Anterior cingulate cortex (tissue), 58 donors: ENCODE measurements around the gene CYSRT1.

ENCODE experiments used
- DNase-seq, 58 donors: peaks; one replicate each; lab custom pipeline; 2025; lab: John Stamatoyannopoulos, UW

Gene CYSRT1

DNA sequence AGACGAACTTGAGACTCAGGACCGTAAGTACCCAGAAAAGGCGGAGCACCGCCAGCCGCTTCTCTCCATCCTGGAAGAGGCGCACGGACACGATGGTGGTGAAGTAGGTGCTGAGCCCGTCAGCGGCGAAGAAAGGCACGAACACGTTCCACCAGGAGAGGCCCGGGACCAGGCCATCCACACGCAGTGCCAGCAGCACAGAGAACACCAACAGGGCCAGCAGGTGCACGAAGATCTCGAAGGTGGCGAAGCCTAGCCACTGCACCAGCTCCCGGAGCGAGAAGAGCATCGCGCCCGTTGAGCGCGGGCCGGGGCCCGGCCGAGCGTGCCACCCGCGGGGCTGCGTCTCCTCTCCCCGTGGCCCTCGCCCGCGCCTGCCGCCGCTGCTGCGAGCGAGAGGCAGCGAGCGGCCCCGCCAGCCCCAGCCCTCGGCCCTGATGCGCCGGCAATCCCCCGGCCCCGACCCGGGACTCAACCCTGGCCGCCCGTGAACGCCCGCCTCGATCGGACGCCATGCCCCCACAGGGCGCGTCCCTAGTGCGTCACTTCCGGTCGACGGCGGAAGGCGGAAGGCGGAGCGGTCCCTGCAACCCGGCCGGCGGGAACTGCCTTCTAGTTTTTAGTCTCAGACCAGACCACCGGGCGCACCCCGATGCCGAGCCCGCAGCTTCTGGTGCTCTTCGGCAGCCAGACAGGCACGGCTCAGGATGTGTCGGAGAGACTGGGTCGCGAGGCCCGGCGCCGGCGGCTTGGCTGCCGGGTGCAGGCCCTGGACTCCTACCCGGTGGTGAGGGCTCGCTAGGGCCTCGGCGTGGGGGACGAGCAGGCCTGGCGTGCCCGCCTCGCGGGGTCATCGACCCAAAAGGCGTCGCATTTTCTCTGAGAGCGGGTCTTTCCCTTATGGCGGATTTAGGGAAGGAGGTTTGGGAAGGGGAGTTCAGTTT lies 19.6 kb upstream of the CYSRT1 start, which contains the start of the genes NDOR1 and TMEM203:
TSS of gene NDOR1 (plus strand) at position 575 of the 944 bp plus-strand sequence. CDS start at position 653, 78 bp downstream.
TSS of gene TMEM203 (minus strand) at position 523 of the 944 bp plus-strand sequence. CDS start at position 289, 234 bp downstream.
- peak in 57 of 58 donors; percentile 63 to 97 (median 86) for DNase-seq

GRCh38 chr9:137206602-137207001 lies 18.4 kb upstream of the CYSRT1 start:
- no peak for DNase-seq

DNA sequence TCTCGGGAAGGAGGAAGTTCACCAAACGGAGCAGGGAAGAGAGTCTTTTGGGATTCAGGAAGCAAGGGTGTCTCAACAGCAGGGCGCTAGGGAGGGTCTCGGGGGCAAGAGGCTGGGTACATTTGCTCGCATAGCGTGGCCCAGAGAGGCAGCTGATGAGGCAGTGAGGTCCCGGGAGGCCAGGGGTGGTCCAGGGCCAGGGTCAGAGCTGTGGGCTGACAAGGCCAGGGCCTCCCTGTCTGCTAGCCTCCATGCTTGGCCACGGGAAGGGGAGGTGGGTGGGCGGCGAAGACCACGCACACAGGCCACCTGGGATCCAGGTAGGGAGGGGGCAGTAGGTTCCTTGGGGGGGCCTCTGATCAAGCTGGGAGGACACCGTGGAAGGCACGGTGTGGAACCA lies 13.4 kb upstream of the CYSRT1 start:
- DNase-seq: no peak

GRCh38 chr9:137212520-137212919 lies 12.5 kb upstream of the CYSRT1 start:
- DNase-seq: no peak

DNA sequence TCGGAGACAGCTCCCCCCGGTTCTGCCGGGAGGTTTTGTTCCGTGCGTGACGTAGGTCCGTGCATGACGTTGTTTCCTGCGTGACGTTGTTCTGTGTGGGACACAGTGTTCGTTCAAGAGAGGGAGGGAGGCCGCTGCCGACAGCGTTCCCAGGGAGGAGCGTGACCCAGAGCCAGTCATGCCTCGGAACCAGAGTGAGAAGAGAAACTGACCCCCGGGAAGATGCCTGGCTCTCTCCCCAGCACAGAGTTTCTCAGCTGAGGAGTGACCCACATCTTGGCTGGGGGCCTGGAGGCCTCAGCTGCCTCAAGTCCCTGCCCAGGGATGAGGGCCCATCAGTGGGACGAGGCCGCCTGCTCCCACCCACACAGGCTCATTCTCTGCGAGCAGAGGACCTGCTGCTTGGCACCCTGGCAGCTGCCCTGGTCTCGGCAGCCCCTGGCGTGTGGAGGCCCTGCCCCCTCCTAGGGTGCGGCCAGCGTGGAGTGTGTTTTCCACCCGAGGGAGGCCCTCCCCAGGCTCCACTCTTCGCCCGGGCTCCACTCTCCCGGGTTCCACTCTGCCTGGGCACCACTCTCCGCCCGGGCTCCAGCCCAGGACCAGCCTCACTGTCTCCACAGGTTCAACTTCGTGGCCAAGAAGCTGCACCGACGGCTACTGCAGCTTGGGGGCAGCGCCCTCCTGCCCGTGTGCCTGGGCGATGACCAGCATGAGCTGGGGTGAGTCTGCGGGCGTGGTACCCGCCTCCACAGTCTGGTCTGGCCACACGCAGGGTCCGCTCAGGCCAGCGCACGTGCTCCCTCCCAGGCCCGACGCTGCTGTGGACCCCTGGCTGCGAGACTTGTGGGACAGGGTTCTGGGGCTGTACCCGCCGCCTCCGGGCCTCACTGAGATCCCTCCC lies 11.6 kb upstream of the CYSRT1 start:
- DNase-seq: peak in 10 of 58 donors; percentile 31 to 65 (median 50)

- no peak for DNase-seq
These were observed 10.4 kb upstream of the CYSRT1 start for GRCh38 chr9:137214620-137215019.

DNA sequence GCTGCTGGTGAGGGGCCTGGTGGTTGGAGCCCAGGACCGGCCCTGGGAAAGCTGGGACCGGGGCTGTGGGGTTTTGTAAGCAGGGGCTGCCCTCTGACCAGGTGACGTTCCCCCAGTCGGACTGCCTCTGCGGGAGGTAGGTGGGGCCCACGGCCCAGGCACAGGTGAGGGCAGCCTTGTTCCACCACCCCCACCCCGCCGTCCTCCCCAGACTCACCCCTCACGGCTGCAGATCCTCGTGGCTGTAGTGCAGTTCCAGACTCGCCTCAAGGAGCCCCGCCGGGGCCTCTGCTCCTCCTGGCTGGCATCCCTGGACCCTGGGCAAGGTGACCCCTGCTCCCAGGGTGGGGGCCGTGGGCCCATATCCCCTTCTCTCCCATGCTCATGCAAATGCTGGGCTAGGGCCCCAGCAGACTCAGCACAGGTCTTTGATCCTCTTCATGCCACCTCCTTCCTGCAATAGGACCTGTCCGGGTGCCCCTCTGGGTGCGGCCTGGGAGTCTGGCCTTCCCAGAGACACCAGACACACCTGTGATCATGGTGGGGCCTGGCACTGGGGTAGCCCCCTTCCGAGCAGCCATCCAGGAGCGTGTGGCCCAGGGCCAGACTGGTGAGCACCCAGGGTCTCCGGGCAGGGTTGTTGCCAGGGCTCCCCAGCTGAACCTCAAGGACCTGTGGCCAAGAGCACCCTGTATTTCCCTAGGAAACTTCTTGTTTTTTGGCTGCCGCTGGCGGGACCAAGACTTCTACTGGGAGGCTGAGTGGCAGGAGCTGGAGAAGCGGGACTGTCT lies 9.6 kb upstream of the CYSRT1 start:
- no peak for DNase-seq

DNA sequence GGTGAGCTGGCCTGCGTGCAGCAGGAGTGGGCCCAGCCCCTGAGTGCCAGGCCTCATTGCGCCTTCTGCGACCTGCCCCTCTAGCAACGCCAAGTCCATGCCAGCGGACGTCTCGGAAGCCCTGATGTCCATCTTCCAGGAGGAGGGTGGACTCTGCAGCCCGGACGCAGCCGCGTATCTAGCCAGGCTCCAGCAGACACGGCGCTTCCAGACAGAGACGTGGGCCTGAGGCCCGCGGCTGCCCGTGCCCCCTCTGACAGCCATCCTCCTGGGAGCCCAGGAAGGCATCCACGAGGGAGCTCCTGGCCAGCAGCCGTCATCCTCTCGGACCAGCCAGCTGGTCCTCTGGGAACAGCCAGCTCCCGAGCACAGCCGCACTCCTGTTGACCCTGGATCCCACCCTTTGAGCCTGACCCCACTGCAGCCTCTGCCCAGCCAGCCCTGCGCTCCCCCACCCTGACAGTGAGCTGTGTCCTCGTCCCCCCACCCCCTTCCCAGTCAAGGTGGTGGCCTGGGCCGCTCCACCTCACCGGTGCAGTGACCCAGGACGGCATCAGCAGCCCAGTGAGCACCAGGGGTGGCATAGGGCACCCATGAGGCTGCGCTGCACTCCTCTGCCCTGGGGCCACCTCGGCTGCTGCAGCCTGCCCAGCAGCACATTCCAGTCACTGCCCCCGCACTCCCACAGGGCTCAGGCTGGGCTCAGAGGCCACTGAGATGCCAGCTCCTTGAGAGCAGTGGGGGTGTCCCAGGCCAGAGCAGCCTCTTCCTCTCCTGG lies 8.6 kb upstream of the CYSRT1 start:
- DNase-seq: no peak

- DNase-seq: peak in 11 of 58 donors; percentile 13 to 55 (median 28)
These were observed 7.4 kb upstream of the CYSRT1 start for GRCh38 chr9:137217276-137218211.

GRCh38 chr9:137218212-137218753 lies 6.7 kb upstream of the CYSRT1 start:
- DNase-seq: no peak

GRCh38 chr9:137218754-137219271 lies 6.2 kb upstream of the CYSRT1 start:
- DNase-seq: no peak

GRCh38 chr9:137219757-137220316 lies 5.1 kb upstream of the CYSRT1 start:
- no peak for DNase-seq

GRCh38 chr9:137220317-137221094 lies 4.5 kb upstream of the CYSRT1 start:
- no peak for DNase-seq

- DNase-seq: no peak
These were observed 3.9 kb upstream of the CYSRT1 start for GRCh38 chr9:137221095-137221505.

DNA sequence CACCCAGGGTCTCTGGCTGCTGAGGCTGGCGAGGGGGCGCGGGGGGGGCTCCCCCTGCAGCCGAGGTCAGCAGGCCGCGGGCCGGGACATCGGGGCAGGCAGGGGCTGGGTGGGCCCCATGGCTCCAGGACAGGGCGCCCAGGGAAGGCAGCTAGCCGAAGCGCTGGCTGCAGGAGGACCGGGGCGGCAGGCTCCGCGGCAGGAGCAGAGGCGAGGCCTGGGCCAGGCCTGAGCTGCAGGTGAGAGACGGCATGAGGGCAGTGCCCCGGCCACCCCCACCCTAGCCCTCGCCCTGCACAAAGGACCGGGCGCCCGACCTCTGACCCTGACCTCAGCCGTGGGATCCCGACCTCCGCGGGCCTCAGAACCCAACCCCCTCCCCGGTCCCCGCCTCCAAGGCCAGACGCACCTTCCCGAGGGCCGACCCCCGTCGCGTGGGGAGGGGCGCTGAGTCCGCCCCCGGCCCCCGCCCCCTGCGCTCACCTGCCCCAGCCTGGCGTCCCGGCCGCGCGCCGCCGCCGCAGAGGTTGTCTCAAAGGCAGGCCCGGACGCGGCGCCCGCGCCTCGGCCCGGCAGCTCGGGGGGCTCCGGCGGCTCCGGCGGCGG lies 3.4 kb upstream of the CYSRT1 start:
- DNase-seq: no peak
